Uterus (tissue), 4 donors: ENCODE measurements around the gene CREB5. TPM values are rescaled to one million over a fixed set of nuclear protein-coding genes. Genes with fewer than 3 reads are reported as not detected.

Experiments used
- DNase-seq, 2 donors: peaks; one replicate each; pipeline ENCODE4 v3.0.0-alpha.2; 2019 to 2020
- H3K27ac ChIP-seq, 2 donors: fragments of 200-600 bp; sonication (generic); 1 replicate in 1 of 2; 2 replicates in 1 of 2; pipeline ENCODE4 v1.5.1; 2016 to 2018
- H3K27me3 ChIP-seq, 2 donors: fragments of 200-600 bp; sonication (generic); one replicate each; pipeline ENCODE4 v1.5.1; 2018 to 2019; ENCODE audit warnings: control low read depth in 1 of 2
- H3K36me3 ChIP-seq, 2 donors: fragments of 200-600 bp; sonication (generic); one replicate each; pipeline ENCODE4 v1.5.1; 2019; ENCODE audit warnings: control low read depth in 1 of 2
- H3K4me1 ChIP-seq, 2 donors: fragments of 200-600 bp; sonication (generic); one replicate each; pipeline ENCODE4 v1.5.1; 2018 to 2019; ENCODE audit warnings: control low read depth in 1 of 2
- H3K4me3 ChIP-seq, 2 donors: fragments of 200-600 bp; sonication (generic); 1 replicate in 1 of 2; 2 replicates in 1 of 2; pipeline ENCODE4 v1.5.1; 2018 to 2019; ENCODE audit warnings: mild to moderate bottlenecking in 1 of 2
- H3K9me3 ChIP-seq, 2 donors: fragments of 200-600 bp; sonication (generic); one replicate each; pipeline ENCODE4 v1.5.1; 2019; ENCODE audit warnings: control low read depth in 1 of 2
- POLR2A ChIP-seq, 2 donors: fragments of 450-650 bp; IDR thresholded peaks; one replicate each; pipeline ENCODE4 v1.6.1; 2016; ENCODE audit warnings: antibody characterized with exemption in 2 of 2, mild to moderate bottlenecking in 1 of 2, moderate library complexity in 1 of 2
- intact Hi-C: fragments of 100-400 bp; cut with DNase I; formaldehyde crosslinking; loops from one replicate; pipeline ENCODE4 v1.15.1; 2023; ENCODE audit warnings: low total_unique reads
- total RNA-seq, 4 donors: library from RNA; depleted of rRNA in 3 of 4; stranded (reverse); fragments of >200 nt in 3 of 4; gene quantifications; one replicate each; pipeline versions ENCODE4 v1.1.0 to v1.2.4, GENCODE V29; 2014 to 2023
- TF ChIP-seq, protein P1 (sequence below), 4 experiments: fragments of 200-600 bp in 2 of 4; fragments of 450-650 bp in 2 of 4; sonication (generic) in 2 of 4; IDR thresholded peaks; one replicate each; pipeline ENCODE4 v1.5.1; 2016 to 2019; ENCODE audit warnings: antibody characterized with exemption in 4 of 4, mild to moderate bottlenecking in 2 of 4, moderate library complexity in 1 of 4
- donor health status: DM: yes; HTN: yes; CAD: no.

The CREB5 gene
- total RNA-seq, 4 donors from 2014 or later = 7.1 to 40.2 (median 23.9) TPM

- Histone ChIP-seq H3K4me3 (no peak overlapping the region), H3K27me3 (no peaks in the 10 kb centered on the region), H3K9me3 (no peaks in the 10 kb centered on the region), H3K36me3 (no peaks in the 10 kb centered on the region), H3K4me1 (no peaks in the 10 kb centered on the region), H3K27ac (peak overlapping the region in 1 of 2 donors; percentile 60)
- TF ChIP-seq POLR2A (IDR thresholded peaks at IDR 0.05) = no peak
- TF ChIP-seq, protein P1, sequence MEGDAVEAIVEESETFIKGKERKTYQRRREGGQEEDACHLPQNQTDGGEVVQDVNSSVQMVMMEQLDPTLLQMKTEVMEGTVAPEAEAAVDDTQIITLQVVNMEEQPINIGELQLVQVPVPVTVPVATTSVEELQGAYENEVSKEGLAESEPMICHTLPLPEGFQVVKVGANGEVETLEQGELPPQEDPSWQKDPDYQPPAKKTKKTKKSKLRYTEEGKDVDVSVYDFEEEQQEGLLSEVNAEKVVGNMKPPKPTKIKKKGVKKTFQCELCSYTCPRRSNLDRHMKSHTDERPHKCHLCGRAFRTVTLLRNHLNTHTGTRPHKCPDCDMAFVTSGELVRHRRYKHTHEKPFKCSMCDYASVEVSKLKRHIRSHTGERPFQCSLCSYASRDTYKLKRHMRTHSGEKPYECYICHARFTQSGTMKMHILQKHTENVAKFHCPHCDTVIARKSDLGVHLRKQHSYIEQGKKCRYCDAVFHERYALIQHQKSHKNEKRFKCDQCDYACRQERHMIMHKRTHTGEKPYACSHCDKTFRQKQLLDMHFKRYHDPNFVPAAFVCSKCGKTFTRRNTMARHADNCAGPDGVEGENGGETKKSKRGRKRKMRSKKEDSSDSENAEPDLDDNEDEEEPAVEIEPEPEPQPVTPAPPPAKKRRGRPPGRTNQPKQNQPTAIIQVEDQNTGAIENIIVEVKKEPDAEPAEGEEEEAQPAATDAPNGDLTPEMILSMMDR (IDR thresholded peaks at IDR 0.05) = no peak
- intact Hi-C loops = no loop called here
- no peak for DNase-seq
Measured at GRCh38 chr7:28406192-28406591, 6.1 kb upstream of the CREB5 start.

GRCh38 chr7:28407651-28408050 is 4.7 kb upstream of the CREB5 start:
- Histone ChIP-seq H3K27ac (peak overlapping the region; percentile 85 to 98), H3K4me1 (no peaks in the 10 kb centered on the region), H3K4me3 (no peak overlapping the region), H3K27me3 (no peaks in the 10 kb centered on the region), H3K36me3 (no peaks in the 10 kb centered on the region), H3K9me3 (no peaks in the 10 kb centered on the region)
- intact Hi-C loops = no loop called here
- DNase-seq = peak in 1 of 2 donors; percentile 59
- TF ChIP-seq, protein P1 (IDR thresholded peaks at IDR 0.05) = no peak
- TF ChIP-seq POLR2A (IDR thresholded peaks at IDR 0.05) = no peak

- TF ChIP-seq, protein P1 (IDR thresholded peaks at IDR 0.05) = no peak
- TF ChIP-seq POLR2A (IDR thresholded peaks at IDR 0.05) = no peak
- Histone ChIP-seq H3K9me3 (no peaks in the 10 kb centered on the region), H3K36me3 (no peaks in the 10 kb centered on the region), H3K27ac (peak overlapping the region; percentile 85 to 98), H3K4me1 (no peaks in the 10 kb centered on the region), H3K27me3 (no peaks in the 10 kb centered on the region), H3K4me3 (peak overlapping the region; percentile 21 to 25)
- intact Hi-C loops = no loop called here
- peak; percentile 39 to 60 for DNase-seq
Measured at GRCh38 chr7:28408105-28408959, 4.0 kb upstream of the CREB5 start.

GRCh38 chr7:28408960-28409715 is 3.2 kb upstream of the CREB5 start:
- H3K27ac ChIP-seq = peak overlapping the region; percentile 85 to 98
- intact Hi-C loops = no loop called here
- H3K27me3 ChIP-seq = no peaks in the 10 kb centered on the region
- no peaks in the 10 kb centered on the region for H3K9me3 ChIP-seq
- no peaks in the 10 kb centered on the region for H3K36me3 ChIP-seq
- H3K4me1 ChIP-seq = no peaks in the 10 kb centered on the region
- TF ChIP-seq, protein P1 (IDR thresholded peaks at IDR 0.05) = peak in 1 of 4 experiments; percentile 3
- peak; percentile 90 for TF ChIP-seq POLR2A (IDR thresholded peaks at IDR 0.05)
- DNase-seq = peak; percentile 95 to 99
- peak overlapping the region; percentile 50 to 57 for H3K4me3 ChIP-seq
